ENCODE data around the gene ZNF574. TPM values are rescaled to one million over a fixed set of nuclear protein-coding genes. Genes with fewer than 3 reads are reported as not detected.

The ZNF574 gene
- total RNA-seq, 1 experiment from 2014 or later, result 35.6 TPM

- H3K27me3 Mint-ChIP-seq (ENCODE audit: low read depth), result peaks cover 19% of the 10 kb centered on the region
- no peak overlapping the region for H3K23ac ChIP-seq (ENCODE audit: insufficient read length, low read depth, low read length)
- TF ChIP-seq, protein P1, sequence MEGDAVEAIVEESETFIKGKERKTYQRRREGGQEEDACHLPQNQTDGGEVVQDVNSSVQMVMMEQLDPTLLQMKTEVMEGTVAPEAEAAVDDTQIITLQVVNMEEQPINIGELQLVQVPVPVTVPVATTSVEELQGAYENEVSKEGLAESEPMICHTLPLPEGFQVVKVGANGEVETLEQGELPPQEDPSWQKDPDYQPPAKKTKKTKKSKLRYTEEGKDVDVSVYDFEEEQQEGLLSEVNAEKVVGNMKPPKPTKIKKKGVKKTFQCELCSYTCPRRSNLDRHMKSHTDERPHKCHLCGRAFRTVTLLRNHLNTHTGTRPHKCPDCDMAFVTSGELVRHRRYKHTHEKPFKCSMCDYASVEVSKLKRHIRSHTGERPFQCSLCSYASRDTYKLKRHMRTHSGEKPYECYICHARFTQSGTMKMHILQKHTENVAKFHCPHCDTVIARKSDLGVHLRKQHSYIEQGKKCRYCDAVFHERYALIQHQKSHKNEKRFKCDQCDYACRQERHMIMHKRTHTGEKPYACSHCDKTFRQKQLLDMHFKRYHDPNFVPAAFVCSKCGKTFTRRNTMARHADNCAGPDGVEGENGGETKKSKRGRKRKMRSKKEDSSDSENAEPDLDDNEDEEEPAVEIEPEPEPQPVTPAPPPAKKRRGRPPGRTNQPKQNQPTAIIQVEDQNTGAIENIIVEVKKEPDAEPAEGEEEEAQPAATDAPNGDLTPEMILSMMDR (conservative IDR thresholded peaks at IDR 0.05), result no peak
- no peak overlapping the region for H4K8ac ChIP-seq (replicated peaks; ENCODE audit: insufficient read length, low read depth, low read length)
- no peak overlapping the region for H3K27ac Mint-ChIP-seq
- H3K56ac ChIP-seq (ENCODE audit: insufficient read length, low read depth, low read length), result no peak overlapping the region
- no peak overlapping the region for H2BK12ac ChIP-seq (ENCODE audit: insufficient read length, low read depth, low read length)
- H2AFZ ChIP-seq (ENCODE audit: low read length), result no peak overlapping the region
- no peaks in the 10 kb centered on the region; a peak in 1 of 7 replicates for H3K36me3 Mint-ChIP-seq (ENCODE audit: insufficient read depth in 1 of 3, low read depth in 3 of 3)
- H3K23me2 ChIP-seq (ENCODE audit: insufficient read length, low read depth, low read length, poor library complexity, severe bottlenecking), result no peaks in the 10 kb centered on the region
- whole genome bisulfite sequencing (ENCODE audit: extremely low coverage, insufficient read length, low lambda C conversion rate), result no CpG with 5 or more reads among the region's 13 CpGs
- no peak overlapping the region for H3K14ac ChIP-seq (ENCODE audit: insufficient read depth, low read length)
- no peak overlapping the region for H3K4me3 Mint-ChIP-seq
- no peak overlapping the region for H2AK5ac ChIP-seq (ENCODE audit: insufficient read length, low read length)
- H3K4me1 Mint-ChIP-seq, result peaks cover 16 to 50% of the 10 kb centered on the region in 2 experiments
- no peak overlapping the region for H2BK120ac ChIP-seq (ENCODE audit: low read depth, low read length, poor library complexity, severe bottlenecking)
- no peak for DNase-seq
- H4K5ac ChIP-seq (ENCODE audit: insufficient read length, low read depth, low read length), result no peak overlapping the region
- H4K91ac ChIP-seq (ENCODE audit: insufficient read length, low read depth, low read length), result no peak overlapping the region
- H3K79me1 ChIP-seq (ENCODE audit: insufficient read depth, low read depth, low read length, poor library complexity, severe bottlenecking), result no peaks in the 10 kb centered on the region
- no peaks in the 10 kb centered on the region for H3K27me3 ChIP-seq (ENCODE audit: insufficient read depth, low read length)
- H3K9me3 Mint-ChIP-seq, result no peaks in the 10 kb centered on the region
- H3K9me3 ChIP-seq (ENCODE audit: control insufficient read depth, low read depth, low read length), result no peaks in the 10 kb centered on the region
- H2BK5ac ChIP-seq (ENCODE audit: insufficient read length, low read length), result no peak overlapping the region
- no peak overlapping the region for H3K4ac ChIP-seq (ENCODE audit: low read depth, low read length)
- no peak overlapping the region for H2BK20ac ChIP-seq (ENCODE audit: low read depth, low read length, poor library complexity, severe bottlenecking)
- H3K79me2 ChIP-seq (ENCODE audit: insufficient read depth, low read length), result no peaks in the 10 kb centered on the region
- no peaks in the 10 kb centered on the region for H4K20me1 ChIP-seq (ENCODE audit: control insufficient read depth, insufficient read depth, insufficient read length)
- H3T11ph ChIP-seq (ENCODE audit: low read length), result no peak overlapping the region
- H3K9ac ChIP-seq (ENCODE audit: extremely low read depth, insufficient read length, low read length), result no peak overlapping the region
- H3K4me1 ChIP-seq (ENCODE audit: insufficient read depth, low read length), result no peaks in the 10 kb centered on the region
- no peak overlapping the region for H3K27ac ChIP-seq (ENCODE audit: insufficient read length, low read depth, low read length)
- no peak overlapping the region for H3K4me2 ChIP-seq (ENCODE audit: insufficient read depth, insufficient read length, low read length)
- no peak overlapping the region for H2BK15ac ChIP-seq (ENCODE audit: low read depth, low read length)
- H3K18ac ChIP-seq (ENCODE audit: insufficient read length, low read depth, low read length), result no peak overlapping the region
Measured at GRCh38 chr19:42091300-42091699, 15.3 kb downstream of the ZNF574 start.

All from H9 (cell line).